Tibial nerve (tissue), 4 donors: Measurements from ENCODE around the gene PRUNE1. TPM values are rescaled to one million over a fixed set of nuclear protein-coding genes. Genes with fewer than 3 reads are reported as not detected.

Experiments used
- DNase-seq, 2 donors: peaks; one replicate each; pipeline ENCODE4 v3.0.0-alpha.2; 2019; ENCODE audit warnings: low spot score in 2 of 2
- H3K27ac ChIP-seq, 4 donors: fragments of 200-600 bp; sonication (generic) in 3 of 4; one replicate each; pipeline ENCODE4 v1.5.1; 2017 to 2019; ENCODE audit warnings: mild to moderate bottlenecking in 1 of 4
- H3K27me3 ChIP-seq, 2 donors: fragments of 200-600 bp; sonication (generic) in 1 of 2; one replicate each; pipeline versions ENCODE4 v1.5.1 to v1.6.0; 2017 to 2019
- H3K36me3 ChIP-seq, 3 donors: fragments of 200-600 bp; sonication (generic); one replicate each; pipeline ENCODE4 v1.5.1; 2018 to 2019
- H3K4me1 ChIP-seq, 4 donors: fragments of 200-600 bp; sonication (generic) in 3 of 4; one replicate each; pipeline ENCODE4 v1.5.1; 2017 to 2019
- H3K4me3 ChIP-seq, 4 donors: fragments of 200-600 bp; sonication (generic) in 3 of 4; one replicate each; pipeline ENCODE4 v1.5.1; 2017 to 2019; ENCODE audit warnings: mild to moderate bottlenecking in 1 of 4, moderate library complexity in 1 of 4
- H3K9me3 ChIP-seq, 4 donors: fragments of 200-600 bp; sonication (generic) in 3 of 4; one replicate each; pipeline ENCODE4 v1.5.1; 2017 to 2019
- CTCF ChIP-seq, 5 experiments: fragments of 200-600 bp in 3 of 5; fragments of 450-650 bp in 2 of 5; sonication (generic) in 3 of 5; IDR thresholded peaks; one replicate each; pipeline ENCODE4 v1.5.1; 2016 to 2019; ENCODE audit warnings: antibody characterized with exemption in 5 of 5, mild to moderate bottlenecking in 3 of 5, moderate library complexity in 2 of 5
- EP300 ChIP-seq, 2 donors: sonication (generic); formaldehyde crosslinking; IDR thresholded peaks; one replicate each; pipeline ENCODE4 v1.6.1; 2017; ENCODE audit warnings: antibody characterized with exemption in 2 of 2, mild to moderate bottlenecking in 1 of 2
- POLR2A ChIP-seq, 2 donors: fragments of 450-650 bp; IDR thresholded peaks; one replicate each; pipeline ENCODE4 v1.6.1; 2017; ENCODE audit warnings: antibody characterized with exemption in 2 of 2, mild to moderate bottlenecking in 2 of 2, moderate library complexity in 2 of 2
- WGBS, 2 donors: methylation state at CpG; one replicate each; pipeline ENCODE4 v1.1.5; 2018; 5-methylcytosine and 5-hydroxymethylcytosine counted together
- total RNA-seq, 4 donors: library from RNA; depleted of rRNA; stranded (reverse); fragments of >200 nt; gene quantifications; one replicate each; pipeline ENCODE4 v1.1.0, GENCODE V29; 2016

Gene PRUNE1
- total RNA-seq, 4 donors from 2014 or later, result 22.0 to 40.4 (median 28.5) TPM

GRCh38 chr1:150973258-150973835, 34.9 kb upstream of the PRUNE1 start:
- H3K27me3 ChIP-seq, result no peaks in the 10 kb centered on the region
- no peak for DNase-seq
- peaks cover 0 to 9% (median 0%) of the 10 kb centered on the region in 3 donors for H3K36me3 ChIP-seq
- H3K4me3 ChIP-seq, result peak overlapping the region; percentile 70 to 89 (median 79)
- H3K27ac ChIP-seq, result peak overlapping the region; percentile 96 to 99 (median 97)
- WGBS, 2 donors, result 9 to 19% methylated on average over 5 to 15 of the region's 15 CpGs
- H3K4me1 ChIP-seq, result peaks cover 0 to 85% (median 58%) of the 10 kb centered on the region in 4 donors
- TF ChIP-seq POLR2A (IDR thresholded peaks at IDR 0.05), result peak in 1 of 2 donors; percentile 13
- TF ChIP-seq EP300 (IDR thresholded peaks at IDR 0.05), result no peak
- no peak for TF ChIP-seq CTCF (IDR thresholded peaks at IDR 0.05)
- no peaks in the 10 kb centered on the region for H3K9me3 ChIP-seq

GRCh38 chr1:150973836-150974579, 34.2 kb upstream of the PRUNE1 start:
- Histone ChIP-seq H3K27me3 (no peaks in the 10 kb centered on the region), H3K4me3 (peak overlapping the region; percentile 70 to 89 (median 79)), H3K36me3 (peaks cover 0 to 2% (median 0%) of the 10 kb centered on the region in 3 donors), H3K27ac (peak overlapping the region; percentile 96 to 99 (median 97)), H3K9me3 (no peaks in the 10 kb centered on the region), H3K4me1 (peaks cover 0 to 85% (median 61%) of the 10 kb centered on the region in 4 donors)
- 1 to 3% methylated on average over 10 to 50 of the region's 67 CpGs for WGBS, 2 donors
- TF ChIP-seq POLR2A (IDR thresholded peaks at IDR 0.05) (no peak), CTCF (IDR thresholded peaks at IDR 0.05) (peak in 2 of 5 experiments; percentile 12 to 30), EP300 (IDR thresholded peaks at IDR 0.05) (peak in 1 of 2 donors; percentile 45)
- no peak for DNase-seq

GRCh38 chr1:150974580-150975478, 33.4 kb upstream of the PRUNE1 start, which contains the start of gene CERS2:
Gene CERS2, minus strand, starts transcription at chr1:150974835. Its CDS starts 5,745 bp downstream, at chr1:150969090.
- 15 to 17% methylated on average over 27 to 33 of the region's 106 CpGs for WGBS, 2 donors
- H3K27ac ChIP-seq, result peak within 1 kb of the TSS; percentile 96 to 99 (median 97)
- DNase-seq, result peak; percentile 61 to 63
- no peaks in the 10 kb centered on the region for H3K36me3 ChIP-seq
- no peaks in the 10 kb centered on the region for H3K27me3 ChIP-seq
- peaks cover 0 to 85% (median 61%) of the 10 kb centered on the region in 4 donors for H3K4me1 ChIP-seq
- H3K4me3 ChIP-seq, result peak within 1 kb of the TSS; percentile 70 to 89 (median 79)
- peak in 1 of 2 donors; percentile 30 for TF ChIP-seq EP300 (IDR thresholded peaks at IDR 0.05)
- peak; percentile 19 to 68 for TF ChIP-seq POLR2A (IDR thresholded peaks at IDR 0.05)
- no peak for TF ChIP-seq CTCF (IDR thresholded peaks at IDR 0.05)
- H3K9me3 ChIP-seq, result no peaks in the 10 kb centered on the region

GRCh38 chr1:150976401-150976821, 31.8 kb upstream of the PRUNE1 start:
- H3K27ac ChIP-seq, result peak overlapping the region in 2 of 4 donors; percentile 85 to 98
- H3K4me3 ChIP-seq, result no peak overlapping the region
- 92 to 94% methylated on average over 9 of the region's 9 CpGs for WGBS, 2 donors
- H3K36me3 ChIP-seq, result no peaks in the 10 kb centered on the region
- H3K9me3 ChIP-seq, result no peaks in the 10 kb centered on the region
- H3K4me1 ChIP-seq, result peaks cover 0 to 81% (median 48%) of the 10 kb centered on the region in 4 donors
- TF ChIP-seq CTCF (IDR thresholded peaks at IDR 0.05) (no peak), POLR2A (IDR thresholded peaks at IDR 0.05) (no peak), EP300 (IDR thresholded peaks at IDR 0.05) (no peak)
- no peak for DNase-seq
- no peaks in the 10 kb centered on the region for H3K27me3 ChIP-seq
